Ishikawa (cell line): ENCODE data around the gene NKD1.

ENCODE experiments used
- TAF1 ChIP-seq: IDR thresholded peaks from 2 replicates; pipeline ENCODE4 v1.6.1; 2012; ENCODE audit warnings: low read depth, mild to moderate bottlenecking
- TF ChIP-seq, protein P1 (sequence below): IDR thresholded peaks from 2 replicates; pipeline ENCODE4 v1.6.1; 2012

DNA sequence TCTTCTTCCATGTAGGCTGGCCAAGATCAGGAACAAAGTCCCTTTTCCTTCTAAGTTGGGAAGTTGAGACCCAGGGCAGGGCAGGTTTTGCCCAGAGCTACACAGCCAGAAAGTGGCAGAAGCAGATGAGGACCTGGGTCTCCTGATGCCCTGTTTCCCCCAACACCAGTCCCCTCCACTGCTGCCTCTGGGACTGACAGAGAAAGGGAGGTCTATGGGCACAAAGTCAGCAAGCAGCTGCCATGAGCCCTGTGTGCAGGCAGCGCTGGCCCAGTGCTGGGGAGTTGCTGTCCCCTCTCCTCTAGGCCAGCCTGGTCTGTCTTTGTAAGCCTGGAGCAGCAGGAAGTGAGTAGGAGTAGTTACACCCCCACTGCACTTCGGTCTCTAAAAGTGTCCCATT is 46.9 kb upstream of the NKD1 start:
- no peak for TF ChIP-seq TAF1
- TF ChIP-seq, protein P1, sequence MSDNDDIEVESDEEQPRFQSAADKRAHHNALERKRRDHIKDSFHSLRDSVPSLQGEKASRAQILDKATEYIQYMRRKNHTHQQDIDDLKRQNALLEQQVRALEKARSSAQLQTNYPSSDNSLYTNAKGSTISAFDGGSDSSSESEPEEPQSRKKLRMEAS = no peak
